ENCODE results near the gene TAF5L.
"Not testable (repeated sequence)": the region's sequence is repeated elsewhere in the genome, so short reads cannot be mapped to it uniquely, and the experiment has no call there.

Gene TAF5L

GRCh38 chr1:229641306-229641705, 15.4 kb upstream of the TAF5L start:
- no peak for DNase-seq

GRCh38 chr1:229640455-229640854, 14.5 kb upstream of the TAF5L start:
- DNase-seq, result no peak

- no peak for DNase-seq
Measured at GRCh38 chr1:229637746-229638145, 11.8 kb upstream of the TAF5L start.

- no peak for DNase-seq
Measured at GRCh38 chr1:229636042-229636441, 10.1 kb upstream of the TAF5L start.

- DNase-seq, result no peak
Measured at GRCh38 chr1:229631966-229632365, 6.0 kb upstream of the TAF5L start.

- no peak for DNase-seq
Measured at GRCh38 chr1:229631148-229631547, 5.2 kb upstream of the TAF5L start.

GRCh38 chr1:229629261-229629660, 3.3 kb upstream of the TAF5L start:
- no peak for DNase-seq

- no peak for DNase-seq
Measured at GRCh38 chr1:229627003-229627402, 1.1 kb upstream of the TAF5L start.

GRCh38 chr1:229625071-229625914, 629 bp downstream of the TAF5L start:
- peak; percentile 4 to 23 for DNase-seq

- no peak for DNase-seq
Measured at GRCh38 chr1:229624521-229625070, 1.3 kb downstream of the TAF5L start.

- no peak for DNase-seq
Measured at GRCh38 chr1:229623838-229624237, 2.1 kb downstream of the TAF5L start.

GRCh38 chr1:229623225-229623624, 2.7 kb downstream of the TAF5L start:
- DNase-seq, result no peak

- DNase-seq, result not testable (repeated sequence)
Measured at GRCh38 chr1:229622641-229623120, 3.2 kb downstream of the TAF5L start.

- no peak for DNase-seq
Measured at GRCh38 chr1:229621663-229622062, 4.3 kb downstream of the TAF5L start.

GRCh38 chr1:229620876-229621275, 5.0 kb downstream of the TAF5L start:
- DNase-seq, result no peak

GRCh38 chr1:229619614-229620013, 6.3 kb downstream of the TAF5L start:
- no peak for DNase-seq

- no peak for DNase-seq
Measured at GRCh38 chr1:229619002-229619401, 6.9 kb downstream of the TAF5L start.

- DNase-seq, result no peak
Measured at GRCh38 chr1:229617351-229618100, 8.4 kb downstream of the TAF5L start.

GRCh38 chr1:229614701-229615100, 11.2 kb downstream of the TAF5L start:
- no peak for DNase-seq

GRCh38 chr1:229613938-229614337, 12.0 kb downstream of the TAF5L start:
- no peak for DNase-seq

GRCh38 chr1:229608590-229608989, 17.3 kb downstream of the TAF5L start:
- no peak for DNase-seq

GRCh38 chr1:229607370-229607769, 18.6 kb downstream of the TAF5L start:
- no peak for DNase-seq

GRCh38 chr1:229603371-229604005, 22.4 kb downstream of the TAF5L start:
- no peak for DNase-seq
